Thyroid gland (tissue), 4 donors: ENCODE data around the gene SFXN5. TPM values are rescaled to one million over a fixed set of nuclear protein-coding genes. Genes with fewer than 3 reads are reported as not detected.

ENCODE experiments used
- DNase-seq, 2 donors: peaks; one replicate each; pipeline ENCODE4 v3.0.0-alpha.2; 2019
- H3K27ac ChIP-seq, 3 donors: fragments of 200-600 bp; sonication (generic); 1 replicate in 2 of 3; 2 replicates in 1 of 3; pipeline ENCODE4 v1.5.1; 2016 to 2019; ENCODE audit warnings: mild to moderate bottlenecking in 1 of 3, moderate library complexity in 1 of 3
- H3K27me3 ChIP-seq: fragments of 200-600 bp; sonication (generic); one replicate; pipeline ENCODE4 v1.5.1; 2019
- H3K36me3 ChIP-seq, 2 donors: fragments of 200-600 bp; sonication (generic); one replicate each; pipeline ENCODE4 v1.5.1; 2016 to 2019
- H3K4me1 ChIP-seq, 2 donors: fragments of 200-600 bp; sonication (generic); one replicate each; pipeline ENCODE4 v1.5.1; 2017 to 2019
- H3K4me3 ChIP-seq, 3 donors: fragments of 200-600 bp; sonication (generic); replicated peaks in 1 of 3; 1 replicate in 2 of 3; 2 replicates in 1 of 3; pipeline ENCODE4 v1.5.1; 2016; ENCODE audit warnings: mild to moderate bottlenecking in 1 of 3
- H3K9me3 ChIP-seq: fragments of 200-600 bp; sonication (generic); one replicate; pipeline ENCODE4 v1.5.1; 2017
- POLR2A ChIP-seq, 2 donors: fragments of 450-650 bp; IDR thresholded peaks; one replicate each; pipeline ENCODE4 v1.6.1; 2017; ENCODE audit warnings: antibody characterized with exemption in 2 of 2, mild to moderate bottlenecking in 2 of 2, moderate library complexity in 1 of 2
- WGBS, 2 donors: methylation state at CpG; one replicate each; pipeline ENCODE4 v1.1.5; 2017; 5-methylcytosine and 5-hydroxymethylcytosine counted together
- intact Hi-C: fragments of 100-400 bp; cut with DNase I; formaldehyde crosslinking; loops from one replicate; pipeline ENCODE4 v1.15.1; 2023
- total RNA-seq, 4 donors: library from RNA; depleted of rRNA; stranded (reverse); fragments of >200 nt; gene quantifications; one replicate each; pipeline ENCODE4 v1.2.3, GENCODE V29; 2016
- TF ChIP-seq, protein P1 (sequence below), 6 experiments: fragments of 200-600 bp in 3 of 6; fragments of 450-650 bp in 3 of 6; sonication (generic) in 3 of 6; IDR thresholded peaks; one replicate each; pipeline ENCODE4 v1.5.1; 2016 to 2019; ENCODE audit warnings: antibody characterized with exemption in 6 of 6, mild to moderate bottlenecking in 2 of 6, inconsistent platforms in 1 of 6, moderate library complexity in 1 of 6

SFXN5 gene
- total RNA-seq, 4 donors from 2014 or later: 10.3 to 17.2 (median 16.5) TPM

DNA sequence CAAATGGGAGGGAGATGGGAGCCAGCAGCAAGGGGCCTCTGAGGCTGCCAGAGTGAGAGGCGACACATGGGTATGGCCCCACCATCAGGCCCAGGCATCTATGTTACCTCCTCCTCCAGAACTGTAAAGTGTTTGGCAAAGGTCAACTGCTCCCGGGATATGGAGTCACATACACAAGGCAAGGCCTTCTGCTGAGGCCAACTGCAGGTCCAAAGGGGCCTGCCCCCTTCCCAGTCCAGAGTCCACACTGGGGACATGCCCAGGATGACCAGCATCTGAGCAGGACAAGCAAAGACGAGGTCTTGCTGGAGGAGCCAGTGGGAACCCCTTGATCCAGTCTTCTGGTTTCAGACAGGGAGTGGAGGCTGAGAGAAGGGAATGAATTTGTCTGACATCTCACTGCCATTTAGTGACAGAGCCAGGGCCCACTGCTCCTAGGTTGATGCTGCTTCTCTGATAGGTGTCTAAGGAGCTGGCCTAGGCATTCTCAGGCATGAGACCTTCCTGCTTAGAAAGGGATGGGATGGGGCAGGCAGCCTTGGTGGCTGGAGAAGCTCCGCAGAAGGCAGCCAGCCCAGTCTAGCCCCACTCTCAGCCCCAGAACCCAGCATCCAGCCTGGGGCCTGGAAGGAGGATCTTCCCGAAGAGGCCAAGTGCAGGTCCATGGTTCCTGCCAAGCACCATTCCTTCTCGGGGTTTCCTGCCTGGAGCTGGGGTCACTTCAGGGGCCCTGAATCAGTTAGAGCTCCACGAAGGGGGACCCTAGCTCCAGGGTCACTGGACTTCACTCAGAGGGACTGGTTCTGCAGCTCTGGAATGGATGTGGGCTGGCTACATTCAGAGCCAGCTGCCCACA, 127.7 kb downstream of the SFXN5 start:
- intact Hi-C loops: no loop called here
- no peaks in the 10 kb centered on the region for H3K4me1 ChIP-seq
- WGBS, 2 donors: 86 to 100% methylated on average over 2 to 6 of the region's 7 CpGs
- no peak for TF ChIP-seq POLR2A (IDR thresholded peaks at IDR 0.05)
- TF ChIP-seq, protein P1, sequence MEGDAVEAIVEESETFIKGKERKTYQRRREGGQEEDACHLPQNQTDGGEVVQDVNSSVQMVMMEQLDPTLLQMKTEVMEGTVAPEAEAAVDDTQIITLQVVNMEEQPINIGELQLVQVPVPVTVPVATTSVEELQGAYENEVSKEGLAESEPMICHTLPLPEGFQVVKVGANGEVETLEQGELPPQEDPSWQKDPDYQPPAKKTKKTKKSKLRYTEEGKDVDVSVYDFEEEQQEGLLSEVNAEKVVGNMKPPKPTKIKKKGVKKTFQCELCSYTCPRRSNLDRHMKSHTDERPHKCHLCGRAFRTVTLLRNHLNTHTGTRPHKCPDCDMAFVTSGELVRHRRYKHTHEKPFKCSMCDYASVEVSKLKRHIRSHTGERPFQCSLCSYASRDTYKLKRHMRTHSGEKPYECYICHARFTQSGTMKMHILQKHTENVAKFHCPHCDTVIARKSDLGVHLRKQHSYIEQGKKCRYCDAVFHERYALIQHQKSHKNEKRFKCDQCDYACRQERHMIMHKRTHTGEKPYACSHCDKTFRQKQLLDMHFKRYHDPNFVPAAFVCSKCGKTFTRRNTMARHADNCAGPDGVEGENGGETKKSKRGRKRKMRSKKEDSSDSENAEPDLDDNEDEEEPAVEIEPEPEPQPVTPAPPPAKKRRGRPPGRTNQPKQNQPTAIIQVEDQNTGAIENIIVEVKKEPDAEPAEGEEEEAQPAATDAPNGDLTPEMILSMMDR (IDR thresholded peaks at IDR 0.05): no peak
- H3K27me3 ChIP-seq: no peaks in the 10 kb centered on the region
- no peak for DNase-seq
- no peak overlapping the region for H3K4me3 ChIP-seq
- no peaks in the 10 kb centered on the region for H3K9me3 ChIP-seq
- no peak overlapping the region for H3K27ac ChIP-seq
- H3K36me3 ChIP-seq: no peaks in the 10 kb centered on the region

DNA sequence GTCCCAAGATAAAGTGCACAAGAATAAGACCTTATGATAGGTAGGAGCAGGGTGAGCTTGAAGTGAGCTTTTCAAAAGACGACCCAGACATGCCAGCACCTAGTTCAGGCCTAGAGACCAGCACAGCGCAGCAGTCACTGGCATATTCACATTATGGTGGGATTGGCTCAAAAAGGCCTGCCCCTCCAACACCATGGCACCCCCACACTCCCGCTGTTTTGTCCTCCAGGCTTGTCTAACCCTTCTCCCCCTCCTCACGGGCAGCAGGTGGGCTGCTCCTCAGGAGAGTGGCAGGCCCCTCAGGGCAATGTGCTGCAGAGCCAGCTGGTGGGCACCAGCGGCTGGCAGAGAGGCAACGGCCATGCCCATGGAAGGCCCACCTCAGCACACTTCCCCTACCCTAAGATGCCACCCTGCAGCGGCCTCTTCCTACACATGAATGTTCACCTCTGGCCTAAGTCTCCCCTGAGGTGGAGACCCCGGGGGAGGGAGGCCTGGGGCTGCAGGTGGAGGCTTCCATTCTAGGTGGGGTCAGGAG, 128.6 kb downstream of the SFXN5 start:
- TF ChIP-seq POLR2A (IDR thresholded peaks at IDR 0.05): no peak
- TF ChIP-seq, protein P1 (IDR thresholded peaks at IDR 0.05): no peak
- Histone ChIP-seq H3K4me1 (no peaks in the 10 kb centered on the region), H3K36me3 (no peaks in the 10 kb centered on the region), H3K9me3 (no peaks in the 10 kb centered on the region), H3K27ac (no peak overlapping the region), H3K4me3 (no peak overlapping the region), H3K27me3 (no peaks in the 10 kb centered on the region)
- intact Hi-C loops: no loop called here
- 96% methylated on average over 5 to 8 of the region's 8 CpGs for WGBS, 2 donors
- DNase-seq: no peak

DNA sequence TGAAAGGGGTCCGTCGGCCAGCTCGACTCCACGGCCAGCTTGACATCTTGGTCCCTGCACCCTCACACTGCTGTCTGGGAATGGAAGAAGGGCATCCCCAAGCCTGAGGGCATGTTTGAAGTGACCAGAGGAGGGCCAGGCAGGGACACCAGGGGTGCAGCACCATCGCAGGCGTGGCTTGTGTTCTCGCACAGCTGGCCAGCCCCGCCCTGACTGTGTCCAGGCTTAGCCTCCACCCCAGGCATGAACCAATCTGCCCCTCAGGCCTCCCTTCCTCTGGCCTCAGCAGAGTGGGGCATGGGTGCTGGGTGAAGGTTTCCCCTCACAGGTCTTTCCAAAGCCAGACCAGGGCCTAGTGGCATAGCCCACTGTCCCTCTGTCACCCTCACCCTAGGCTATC, 129.2 kb downstream of the SFXN5 start:
- intact Hi-C loops: no loop called here
- Histone ChIP-seq H3K4me3 (no peak overlapping the region), H3K9me3 (no peaks in the 10 kb centered on the region), H3K27me3 (no peaks in the 10 kb centered on the region), H3K27ac (no peak overlapping the region), H3K4me1 (no peaks in the 10 kb centered on the region), H3K36me3 (no peaks in the 10 kb centered on the region)
- TF ChIP-seq POLR2A (IDR thresholded peaks at IDR 0.05): no peak
- TF ChIP-seq, protein P1 (IDR thresholded peaks at IDR 0.05): no peak
- no peak for DNase-seq
- 97 to 99% methylated on average over 4 to 8 of the region's 8 CpGs for WGBS, 2 donors

DNA sequence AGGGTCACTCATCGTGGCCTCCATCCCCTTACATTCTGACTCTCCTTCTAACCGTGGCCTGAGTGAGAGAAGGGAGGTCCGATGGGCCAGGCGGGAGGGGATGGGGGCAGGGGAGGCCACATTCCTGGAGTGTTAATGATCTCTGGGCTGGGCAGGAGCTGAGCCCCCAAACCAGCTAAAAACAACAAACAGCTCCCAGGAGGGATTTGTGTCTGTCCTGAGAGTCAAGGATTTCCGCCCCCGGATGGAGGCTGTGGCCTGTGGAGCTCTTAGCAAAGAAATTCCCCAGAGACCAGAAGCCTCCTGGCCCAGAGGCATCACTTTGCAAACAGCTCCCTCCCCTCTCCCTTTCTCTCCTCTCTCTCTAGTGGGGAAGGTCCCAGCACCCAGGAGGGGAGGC, 130.7 kb downstream of the SFXN5 start:
- Histone ChIP-seq H3K27me3 (no peaks in the 10 kb centered on the region), H3K9me3 (no peaks in the 10 kb centered on the region), H3K27ac (no peak overlapping the region), H3K36me3 (no peaks in the 10 kb centered on the region), H3K4me1 (no peaks in the 10 kb centered on the region), H3K4me3 (no peak overlapping the region)
- no peak for DNase-seq
- intact Hi-C loops: no loop called here
- WGBS, 2 donors: 53 to 74% methylated on average over 6 of the region's 6 CpGs
- no peak for TF ChIP-seq POLR2A (IDR thresholded peaks at IDR 0.05)
- TF ChIP-seq, protein P1 (IDR thresholded peaks at IDR 0.05): no peak

DNA sequence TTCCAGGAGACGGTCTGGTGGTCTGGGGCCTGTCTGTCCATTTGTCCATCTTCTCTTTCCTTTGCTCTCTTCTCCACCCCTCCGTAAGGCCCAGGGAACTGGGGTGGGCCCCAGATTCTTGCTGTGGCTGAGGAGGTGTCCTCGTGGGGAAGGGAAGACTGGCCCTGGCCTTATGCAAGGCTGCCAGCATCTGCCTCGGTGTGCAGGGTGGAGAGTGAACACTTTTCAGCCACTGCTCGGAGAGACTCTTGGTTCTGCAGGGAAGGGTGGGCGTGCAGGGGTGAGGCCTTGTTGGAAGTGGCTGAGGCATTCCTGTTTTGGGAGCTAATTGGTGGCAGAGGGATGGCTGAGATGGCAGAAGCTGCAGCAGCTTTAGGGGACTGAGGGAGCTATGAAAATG, 131.2 kb downstream of the SFXN5 start:
- Histone ChIP-seq H3K36me3 (no peaks in the 10 kb centered on the region), H3K4me1 (no peaks in the 10 kb centered on the region), H3K4me3 (no peak overlapping the region), H3K27ac (no peak overlapping the region), H3K9me3 (no peaks in the 10 kb centered on the region), H3K27me3 (no peaks in the 10 kb centered on the region)
- intact Hi-C loops: no loop called here
- no peak for DNase-seq
- WGBS, 2 donors: 74 to 77% methylated on average over 6 of the region's 6 CpGs
- TF ChIP-seq, protein P1 (IDR thresholded peaks at IDR 0.05): no peak
- no peak for TF ChIP-seq POLR2A (IDR thresholded peaks at IDR 0.05)
